ENCODE measurements around the gene TMEM252.

The TMEM252 gene

DNA sequence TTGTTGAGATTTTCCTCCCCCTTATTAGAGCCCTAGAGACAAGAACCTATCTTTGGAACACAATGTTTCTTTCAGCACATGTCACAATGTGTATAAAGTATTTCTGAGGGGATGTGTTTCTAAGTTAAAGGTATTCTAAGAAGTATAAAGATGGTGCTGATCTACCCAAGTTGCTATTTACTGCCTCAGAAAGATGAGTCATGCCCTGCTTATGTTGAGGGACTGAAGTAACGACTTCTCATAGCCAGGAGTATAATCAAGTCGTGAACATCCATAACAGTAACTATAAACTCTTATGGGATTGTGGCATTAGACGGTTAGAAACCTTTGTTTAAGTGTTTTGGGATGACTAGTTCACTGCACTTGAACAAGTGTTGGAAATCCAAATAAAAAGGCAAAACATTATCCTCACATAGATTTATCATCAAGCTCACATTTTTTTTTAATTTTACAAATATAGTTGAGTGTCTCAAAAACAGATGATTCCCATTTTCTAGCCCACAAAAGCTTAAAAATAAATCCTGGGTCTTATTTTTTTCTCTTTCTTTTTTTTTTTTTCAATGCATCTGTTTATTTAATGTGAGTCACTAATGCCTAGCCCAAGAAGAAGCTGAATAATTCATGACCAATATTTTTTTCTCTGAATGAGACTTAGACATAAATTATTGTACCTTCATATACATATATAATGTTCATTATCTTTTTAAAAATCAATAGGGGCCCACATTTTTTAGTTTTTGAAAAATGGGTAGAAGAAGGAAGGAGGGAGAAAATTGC is 12.2 kb upstream of the TMEM252 start:
- no peaks in the 10 kb centered on the region for H3K9me3 Mint-ChIP-seq
- peaks cover 14% of the 10 kb centered on the region for H3K27me3 Mint-ChIP-seq
- no peaks in the 10 kb centered on the region for H3K36me3 Mint-ChIP-seq (ENCODE audit: low read depth)
- H3K27ac Mint-ChIP-seq = no peak overlapping the region
- H3K4me3 Mint-ChIP-seq = no peak overlapping the region
- H3K4me1 Mint-ChIP-seq (ENCODE audit: low read depth) = no peaks in the 10 kb centered on the region

- H3K4me3 Mint-ChIP-seq = no peak overlapping the region
- peaks cover 7% of the 10 kb centered on the region for H3K27me3 Mint-ChIP-seq
- no peaks in the 10 kb centered on the region for H3K9me3 Mint-ChIP-seq
- H3K36me3 Mint-ChIP-seq (ENCODE audit: low read depth) = no peaks in the 10 kb centered on the region
- H3K27ac Mint-ChIP-seq = no peak overlapping the region
- H3K4me1 Mint-ChIP-seq (ENCODE audit: low read depth) = peaks cover 7% of the 10 kb centered on the region
Measured at GRCh38 chr9:68551191-68551590, 10.5 kb upstream of the TMEM252 start.

DNA sequence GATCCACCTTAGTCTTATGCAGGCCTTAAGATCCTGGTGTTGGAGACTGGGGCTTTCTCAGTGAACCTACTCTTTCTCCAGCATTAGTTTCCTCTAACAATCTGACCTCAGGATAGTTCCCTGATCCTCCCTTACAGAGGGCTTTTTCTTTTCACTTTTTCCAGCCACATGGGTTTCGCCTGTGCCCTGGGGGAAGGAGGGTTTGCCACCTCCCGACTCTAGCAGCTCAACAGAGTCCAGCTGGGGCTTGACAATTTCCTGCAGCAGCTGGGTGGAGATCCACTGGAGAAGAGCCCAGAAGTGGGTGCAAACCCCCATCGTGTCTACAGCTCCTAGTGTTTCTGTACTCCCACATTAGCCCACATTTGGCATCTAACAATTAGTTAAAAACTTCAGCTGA is 7.6 kb upstream of the TMEM252 start:
- Mint-ChIP-seq H3K27ac (no peak overlapping the region), H3K27me3 (peaks cover 4% of the 10 kb centered on the region), H3K36me3 (ENCODE audit: low read depth) (no peaks in the 10 kb centered on the region), H3K4me1 (ENCODE audit: low read depth) (peaks cover 17% of the 10 kb centered on the region), H3K9me3 (no peaks in the 10 kb centered on the region), H3K4me3 (no peak overlapping the region)

GRCh38 chr9:68547417-68547816 is 6.7 kb upstream of the TMEM252 start:
- Mint-ChIP-seq H3K4me1 (ENCODE audit: low read depth) (peaks cover 17% of the 10 kb centered on the region), H3K27ac (no peak overlapping the region), H3K27me3 (no peaks in the 10 kb centered on the region), H3K36me3 (ENCODE audit: low read depth) (no peaks in the 10 kb centered on the region), H3K9me3 (no peaks in the 10 kb centered on the region), H3K4me3 (no peak overlapping the region)

- H3K4me3 Mint-ChIP-seq = peak overlapping the region; percentile 35
- peak overlapping the region; percentile 61 for H3K27ac Mint-ChIP-seq
- H3K27me3 Mint-ChIP-seq = no peaks in the 10 kb centered on the region
- peaks cover 17% of the 10 kb centered on the region for H3K4me1 Mint-ChIP-seq (ENCODE audit: low read depth)
- H3K9me3 Mint-ChIP-seq = no peaks in the 10 kb centered on the region
- H3K36me3 Mint-ChIP-seq (ENCODE audit: low read depth) = no peaks in the 10 kb centered on the region
Measured at GRCh38 chr9:68546596-68547390, 6.1 kb upstream of the TMEM252 start.

DNA sequence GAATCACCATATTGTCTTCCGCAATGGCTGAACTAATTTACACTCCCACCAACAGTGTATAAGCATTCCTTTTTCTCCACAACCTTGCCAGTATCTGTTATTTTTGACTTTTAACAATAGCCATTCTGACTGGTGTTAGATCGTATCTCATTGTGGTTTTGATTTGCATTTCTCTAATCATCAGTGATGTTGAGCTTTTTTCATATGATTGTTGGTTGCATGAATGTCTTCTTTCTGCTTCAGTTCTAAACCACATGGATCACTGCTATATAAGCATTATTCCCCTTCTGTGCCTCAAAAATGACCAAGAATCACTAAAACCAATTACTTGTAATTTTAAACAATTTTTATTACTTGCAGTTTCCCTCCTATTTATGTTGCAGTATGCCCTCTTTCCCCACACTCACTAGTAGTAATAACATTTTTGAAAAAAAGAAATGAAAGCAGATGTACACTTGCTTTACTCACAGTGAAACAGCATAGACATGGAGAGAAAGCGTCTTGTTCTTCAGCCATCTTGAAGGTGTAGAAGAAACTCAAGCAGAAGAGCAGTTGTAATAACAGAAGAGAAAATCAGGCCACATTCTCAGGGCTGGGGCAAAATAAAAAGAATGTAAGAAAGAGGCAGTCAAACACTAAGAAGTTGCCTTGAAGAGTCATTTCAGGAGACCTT is 4.5 kb upstream of the TMEM252 start:
- Mint-ChIP-seq H3K4me1 (ENCODE audit: low read depth) (peaks cover 17% of the 10 kb centered on the region), H3K36me3 (ENCODE audit: low read depth) (no peaks in the 10 kb centered on the region), H3K27ac (no peak overlapping the region), H3K4me3 (no peak overlapping the region), H3K27me3 (no peaks in the 10 kb centered on the region), H3K9me3 (no peaks in the 10 kb centered on the region)

DNA sequence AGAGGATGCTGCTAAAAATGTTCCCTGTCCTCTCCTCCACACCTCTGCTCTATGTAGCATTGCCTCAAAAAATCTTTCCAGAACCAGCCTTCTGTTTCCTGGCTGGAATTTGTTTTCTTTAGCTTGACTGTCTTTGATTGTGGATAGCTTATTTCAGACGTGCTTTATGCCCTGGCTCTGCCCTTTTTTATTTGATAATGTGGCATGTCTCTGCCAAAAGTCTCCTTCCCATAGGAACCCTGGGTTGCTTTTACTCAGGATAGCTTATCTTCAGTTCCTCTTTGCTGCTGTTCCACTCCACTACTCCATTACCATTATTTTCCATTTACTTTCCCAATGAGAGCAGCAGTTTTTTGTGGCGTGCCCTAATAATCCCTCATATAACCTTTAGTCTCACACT is 885 bp upstream of the TMEM252 start:
- Mint-ChIP-seq H3K36me3 (ENCODE audit: low read depth) (no peaks in the 10 kb centered on the region), H3K4me1 (ENCODE audit: low read depth) (peaks cover 12% of the 10 kb centered on the region), H3K27me3 (peaks cover 4% of the 10 kb centered on the region), H3K27ac (no peak overlapping the region), H3K9me3 (no peaks in the 10 kb centered on the region), H3K4me3 (no peak overlapping the region)

GRCh38 chr9:68538200-68538599 is 2.5 kb downstream of the TMEM252 start:
- H3K36me3 Mint-ChIP-seq (ENCODE audit: low read depth) = no peaks in the 10 kb centered on the region
- no peaks in the 10 kb centered on the region for H3K4me1 Mint-ChIP-seq (ENCODE audit: low read depth)
- no peak overlapping the region for H3K27ac Mint-ChIP-seq
- no peak overlapping the region for H3K4me3 Mint-ChIP-seq
- H3K27me3 Mint-ChIP-seq = peaks cover 4% of the 10 kb centered on the region
- no peaks in the 10 kb centered on the region for H3K9me3 Mint-ChIP-seq

DNA sequence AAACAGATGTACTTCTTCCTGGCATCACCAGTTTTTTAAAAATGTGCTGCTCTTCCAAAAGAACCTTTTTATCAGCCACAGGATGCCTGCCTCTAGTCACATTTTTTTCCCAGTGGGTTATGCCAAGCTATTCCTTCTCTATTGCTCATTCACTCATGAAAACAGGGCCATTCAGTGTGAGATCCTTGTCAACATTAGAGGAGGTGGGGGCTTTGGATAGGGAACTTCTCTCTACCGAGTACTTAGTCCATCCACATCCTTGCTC is 3.1 kb downstream of the TMEM252 start:
- Mint-ChIP-seq H3K27me3 (peaks cover 4% of the 10 kb centered on the region), H3K4me1 (ENCODE audit: low read depth) (no peaks in the 10 kb centered on the region), H3K36me3 (ENCODE audit: low read depth) (no peaks in the 10 kb centered on the region), H3K27ac (no peak overlapping the region), H3K4me3 (no peak overlapping the region), H3K9me3 (no peaks in the 10 kb centered on the region)

DNA sequence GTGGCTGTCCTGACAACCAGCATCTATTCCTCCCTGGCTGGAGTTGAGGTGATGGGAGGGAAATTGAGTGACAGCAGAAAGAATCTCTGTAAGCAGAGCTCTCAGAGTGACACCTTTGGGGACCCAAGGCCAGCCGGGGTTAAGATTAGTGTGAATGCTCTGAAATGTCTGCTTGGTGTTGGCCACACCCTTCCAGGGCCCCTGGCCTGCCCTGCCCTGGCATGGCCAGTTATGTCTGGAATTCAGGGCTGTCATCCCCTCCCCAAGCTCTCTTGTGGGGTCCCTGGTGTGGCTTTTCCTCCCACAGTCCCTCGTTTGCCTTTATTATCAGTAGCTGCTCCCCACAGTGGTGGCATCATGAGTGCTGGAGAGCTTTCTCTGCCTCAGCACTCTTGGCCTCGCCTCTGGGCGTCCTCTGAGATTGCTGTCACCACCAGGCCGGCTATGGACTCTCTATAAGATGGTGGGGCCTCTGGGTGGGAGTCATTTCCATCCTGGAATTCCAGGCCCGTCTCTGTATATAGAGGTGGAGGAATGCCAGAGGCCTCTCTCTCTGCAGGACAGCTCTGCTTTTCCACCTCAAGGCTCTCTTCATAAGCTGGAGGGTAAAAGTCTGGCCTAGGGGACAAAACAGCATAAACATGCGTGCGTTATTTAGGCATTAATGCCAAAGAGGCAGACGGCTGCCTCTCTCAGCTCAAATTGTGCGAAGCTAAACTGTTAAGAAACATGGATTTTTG is 3.6 kb downstream of the TMEM252 start:
- Mint-ChIP-seq H3K36me3 (ENCODE audit: low read depth) (no peaks in the 10 kb centered on the region), H3K27ac (no peak overlapping the region), H3K4me3 (no peak overlapping the region), H3K27me3 (peaks cover 4% of the 10 kb centered on the region), H3K4me1 (ENCODE audit: low read depth) (no peaks in the 10 kb centered on the region), H3K9me3 (no peaks in the 10 kb centered on the region)

- Mint-ChIP-seq H3K9me3 (no peaks in the 10 kb centered on the region), H3K27ac (no peak overlapping the region), H3K4me1 (ENCODE audit: low read depth) (no peaks in the 10 kb centered on the region), H3K36me3 (ENCODE audit: low read depth) (no peaks in the 10 kb centered on the region), H3K4me3 (no peak overlapping the region), H3K27me3 (peaks cover 4% of the 10 kb centered on the region)
Measured at GRCh38 chr9:68533678-68534077, 7.0 kb downstream of the TMEM252 start.

DNA sequence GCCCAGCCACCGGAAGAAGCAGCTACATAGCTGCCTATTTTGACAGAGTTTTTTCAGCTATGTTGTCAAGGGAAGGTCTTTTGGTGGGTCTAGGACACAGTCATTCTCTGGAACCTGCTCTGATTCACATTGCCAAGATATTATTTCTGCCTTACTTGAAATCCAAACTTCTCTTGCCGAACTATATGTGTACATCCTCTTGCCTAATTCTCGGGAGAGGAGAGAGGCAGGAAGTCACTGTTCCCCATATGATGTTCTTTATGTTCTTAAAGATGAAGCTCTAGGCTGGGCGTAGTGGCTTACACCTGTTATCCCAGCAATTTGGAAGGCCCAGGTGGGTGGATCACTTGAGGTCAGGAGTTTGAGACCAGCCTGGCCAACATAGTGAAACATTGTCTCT is 8.6 kb downstream of the TMEM252 start:
- Mint-ChIP-seq H3K27me3 (no peaks in the 10 kb centered on the region), H3K36me3 (ENCODE audit: low read depth) (no peaks in the 10 kb centered on the region), H3K4me1 (ENCODE audit: low read depth) (no peaks in the 10 kb centered on the region), H3K4me3 (no peak overlapping the region), H3K9me3 (no peaks in the 10 kb centered on the region), H3K27ac (no peak overlapping the region)

GRCh38 chr9:68530618-68531017 is 10.1 kb downstream of the TMEM252 start:
- no peak overlapping the region for H3K27ac Mint-ChIP-seq
- H3K27me3 Mint-ChIP-seq = peaks cover 3% of the 10 kb centered on the region

DNA sequence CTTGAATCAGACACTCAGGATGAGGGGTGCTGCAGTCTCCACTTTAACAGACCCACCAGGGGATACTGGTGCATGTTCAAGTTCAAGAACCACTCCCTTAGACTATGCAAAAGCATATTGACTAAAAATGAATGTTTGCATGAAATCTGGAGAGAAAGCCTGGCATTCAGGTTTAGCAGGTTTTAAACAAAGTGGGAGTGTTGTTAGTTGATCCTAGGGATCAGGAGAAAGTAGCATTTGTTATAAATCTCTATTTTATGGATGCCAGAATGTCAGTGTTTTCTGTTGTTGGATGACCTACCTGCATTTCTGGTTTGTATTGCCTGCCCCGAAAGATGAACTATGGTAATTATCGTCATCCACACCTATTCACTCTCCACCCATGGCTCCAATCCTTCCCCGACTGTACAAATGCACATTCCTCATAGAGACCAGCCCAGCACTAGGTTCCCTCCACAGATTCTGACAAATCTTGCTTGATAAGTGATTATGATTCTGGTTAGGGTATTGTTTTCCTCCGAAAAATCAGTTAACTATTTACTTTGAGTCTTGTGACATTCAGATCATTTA is 17.2 kb downstream of the TMEM252 start:
- no peaks in the 10 kb centered on the region for H3K9me3 Mint-ChIP-seq
- peaks cover 11% of the 10 kb centered on the region for H3K27me3 Mint-ChIP-seq
- H3K36me3 Mint-ChIP-seq (ENCODE audit: low read depth) = peaks cover 1% of the 10 kb centered on the region
- no peak overlapping the region for H3K4me3 Mint-ChIP-seq
- H3K27ac Mint-ChIP-seq = no peak overlapping the region
- H3K4me1 Mint-ChIP-seq (ENCODE audit: low read depth) = no peaks in the 10 kb centered on the region

More at GRCh38 chr9:68530618-68531017, 10.1 kb downstream of the TMEM252 start:
- Mint-ChIP-seq H3K9me3 (no peaks in the 10 kb centered on the region), H3K36me3 (ENCODE audit: low read depth) (no peaks in the 10 kb centered on the region), H3K4me1 (ENCODE audit: low read depth) (no peaks in the 10 kb centered on the region), H3K4me3 (no peak overlapping the region)

Measured in stimulated activated naive CD8-positive, alpha-beta T cell treated with anti-CD3 and anti-CD28 coated beads, Interleukin-15, Interleukin-2, amounts not matched to agents 100 ng/mL and 50 ng/mL, for 24 hours (primary cell).